Activated CD4-positive, alpha-beta T cell treated with anti-CD3 and anti-CD28 coated beads for 24 hours (primary cell): Measurements from ENCODE around the gene CTDSPL2.
A peak's percentile ranks its signal among the peaks of the same experiment; 100 is the strongest.
"Not testable (repeated sequence)": the region's sequence is repeated elsewhere in the genome, so short reads cannot be mapped to it uniquely, and the experiment has no call there.

Source experiments
- DNase-seq, 2 donors: peaks; one replicate each; pipeline ENCODE4 v3.0.0-alpha.2; 2020; ENCODE audit warnings: low read depth in 2 of 2

The CTDSPL2 gene

GRCh38 chr15:44426975-44427755 is at the start of gene CTDSPL2:
Gene CTDSPL2, plus strand, starts transcription at chr15:44427629. Its CDS starts 31,386 bp downstream, at chr15:44459015.
- peak; percentile 90 to 91 for DNase-seq

GRCh38 chr15:44381236-44381635 is 46.2 kb upstream of the CTDSPL2 start:
- DNase-seq = no peak

GRCh38 chr15:44385344-44385942 is 42.0 kb upstream of the CTDSPL2 start:
- no peak for DNase-seq

GRCh38 chr15:44394062-44394461 is 33.4 kb upstream of the CTDSPL2 start:
- no peak for DNase-seq

- no peak for DNase-seq
Measured at GRCh38 chr15:44394562-44394961, 32.9 kb upstream of the CTDSPL2 start.

GRCh38 chr15:44397869-44398268 is 29.6 kb upstream of the CTDSPL2 start:
- DNase-seq = no peak

GRCh38 chr15:44414001-44414400 is 13.4 kb upstream of the CTDSPL2 start:
- no peak for DNase-seq

GRCh38 chr15:44427756-44428724 is 611 bp downstream of the CTDSPL2 start:
- peak in 1 of 2 donors; percentile 10 for DNase-seq

- DNase-seq = no peak
Measured at GRCh38 chr15:44435893-44436667, 8.7 kb downstream of the CTDSPL2 start.

GRCh38 chr15:44438402-44438801 is 11.0 kb downstream of the CTDSPL2 start:
- DNase-seq = no peak

GRCh38 chr15:44441095-44441501 is 13.7 kb downstream of the CTDSPL2 start:
- no peak for DNase-seq

GRCh38 chr15:44443515-44443914 is 16.1 kb downstream of the CTDSPL2 start:
- DNase-seq = no peak

GRCh38 chr15:44447772-44448376 is 20.4 kb downstream of the CTDSPL2 start:
- no peak for DNase-seq

GRCh38 chr15:44450172-44450571 is 22.7 kb downstream of the CTDSPL2 start:
- DNase-seq = no peak

GRCh38 chr15:44453578-44454283 is 26.3 kb downstream of the CTDSPL2 start:
- not testable (repeated sequence) for DNase-seq

- no peak for DNase-seq
Measured at GRCh38 chr15:44458429-44458828, 31.0 kb downstream of the CTDSPL2 start.

GRCh38 chr15:44468709-44469385 is 41.4 kb downstream of the CTDSPL2 start:
- DNase-seq = no peak

- DNase-seq = no peak
Measured at GRCh38 chr15:44471885-44472455, 44.5 kb downstream of the CTDSPL2 start.

GRCh38 chr15:44479343-44479742 is 51.9 kb downstream of the CTDSPL2 start:
- DNase-seq = no peak
